GM23248 (cell line): Measurements from ENCODE around the gene MYO1D.

ENCODE experiments used
- EZH2 ChIP-seq: fragments of 200-600 bp; sonication (generic); IDR thresholded peaks from 2 replicates; pipeline ENCODE4 v1.6.1; 2018; ENCODE audit warnings: antibody characterized with exemption, mild to moderate bottlenecking; ENCODE audit not compliant: insufficient read depth, poor library complexity, severe bottlenecking
- EZH2phosphoT487 ChIP-seq: fragments of 200-600 bp; sonication (generic); IDR thresholded peaks from 2 replicates; pipeline ENCODE4 v1.6.1; 2018; ENCODE audit warnings: antibody characterized with exemption, moderate library complexity, mild to moderate bottlenecking, low read depth; ENCODE audit not compliant: insufficient read depth

GRCh38 chr17:32493976-32494513, 382.9 kb downstream of the MYO1D start:
- no peak for TF ChIP-seq EZH2phosphoT487
- no peak for TF ChIP-seq EZH2
